ENCODE results near the gene RAMP1. TPM values are rescaled to one million over a fixed set of nuclear protein-coding genes. Genes with fewer than 3 reads are reported as not detected.

RAMP1 gene
- total and polyA plus RNA-seq, 2 of the 4 experiments (the other 2 are of a cell fraction) = 15.8 to 77.1 TPM

- no peak overlapping the region for H2AK9ac ChIP-seq (replicated peaks; ENCODE audit: low read depth, low read length, poor library complexity)
- DNase-seq (no peak), ATAC-seq (ENCODE audit: low read depth) (no peak)
- no TSS peak for BruUV-seq (replicated peaks)
- H2BK120ac ChIP-seq (ENCODE audit: low read depth, low read length) = no peak overlapping the region
- intact Hi-C loops (cut with micrococcal nuclease) = no loop called here
- dilution Hi-C loops (cut with HindIII; ENCODE audit: low sequenced_read_pairs, unreplicated experiment) = no loop called here
- no peaks in the 10 kb centered on the region for H3K79me1 ChIP-seq (ENCODE audit: low read depth in 1 of 2, low read length in 2 of 2)
- in situ Hi-C loops (cut with MboI; ENCODE audit: low sequenced_read_pairs) = no loop called here
- no peaks in the 10 kb centered on the region; the same call in 1 of the 2 replicates for H3K27me3 ChIP-seq (ENCODE audit: control insufficient read depth, insufficient read depth, low read length)
- ChIA-PET POLR2A (ENCODE audit: unreplicated experiment) (no interaction called here), CTCF (no interaction called here)
- no peak overlapping the region for H2BK5ac ChIP-seq (ENCODE audit: low read depth, low read length, poor library complexity, severe bottlenecking)
- H4K5ac ChIP-seq (ENCODE audit: low read depth, low read length) = no peak overlapping the region
- no peaks in the 10 kb centered on the region for H3K9me1 ChIP-seq (ENCODE audit: insufficient read depth, low read length)
- no peak overlapping the region for H2BK15ac ChIP-seq (ENCODE audit: low read depth, low read length)
- no peak overlapping the region for H2AFZ ChIP-seq (replicated peaks; ENCODE audit: low read length, poor library complexity)
- WGBS, 2 experiments (ENCODE audit: extremely low coverage in 2 of 2, insufficient read length in 1 of 2) = 67% methylated on average over 2 of the region's 6 CpGs; no CpG with 5 or more reads in 1 of the 2 experiments
- no peak overlapping the region for H3K4me3 ChIP-seq (ENCODE audit: insufficient read depth, low read depth, low read length)
- H3K23ac ChIP-seq (ENCODE audit: low read depth, low read length) = no peak overlapping the region
- no peak overlapping the region for H2BK20ac ChIP-seq (ENCODE audit: low read depth, low read length)
- no peaks in the 10 kb centered on the region for H3K4me1 ChIP-seq (ENCODE audit: control insufficient read depth, insufficient read depth, low read length)
- no peak overlapping the region for H3K9ac ChIP-seq (ENCODE audit: low read depth, low read length)
- H4K91ac ChIP-seq (ENCODE audit: insufficient read depth, low read depth, low read length) = no peak overlapping the region
- no peak overlapping the region for H3K4me2 ChIP-seq (ENCODE audit: low read depth, low read length)
- H4K8ac ChIP-seq (ENCODE audit: low read depth in 2 of 2, low read length in 2 of 2) = no peak overlapping the region
- no peak overlapping the region for H3K27ac ChIP-seq (ENCODE audit: insufficient read depth, low read length)
- H3K36me3 ChIP-seq (ENCODE audit: control insufficient read depth, insufficient read depth, low read length) = no peaks in the 10 kb centered on the region
- no peak for TF ChIP-seq BHLHE40 (IDR thresholded peaks at IDR 0.05; ENCODE audit: low read depth, low read length)
- TF ChIP-seq, protein P1, sequence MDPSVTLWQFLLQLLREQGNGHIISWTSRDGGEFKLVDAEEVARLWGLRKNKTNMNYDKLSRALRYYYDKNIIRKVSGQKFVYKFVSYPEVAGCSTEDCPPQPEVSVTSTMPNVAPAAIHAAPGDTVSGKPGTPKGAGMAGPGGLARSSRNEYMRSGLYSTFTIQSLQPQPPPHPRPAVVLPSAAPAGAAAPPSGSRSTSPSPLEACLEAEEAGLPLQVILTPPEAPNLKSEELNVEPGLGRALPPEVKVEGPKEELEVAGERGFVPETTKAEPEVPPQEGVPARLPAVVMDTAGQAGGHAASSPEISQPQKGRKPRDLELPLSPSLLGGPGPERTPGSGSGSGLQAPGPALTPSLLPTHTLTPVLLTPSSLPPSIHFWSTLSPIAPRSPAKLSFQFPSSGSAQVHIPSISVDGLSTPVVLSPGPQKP (IDR thresholded peaks at IDR 0.05; ENCODE audit: borderline replicate concordance, low read depth, low read length) = no peak
- no peak for TF ChIP-seq RCOR1 (IDR thresholded peaks at IDR 0.05; ENCODE audit: insufficient replicate concordance, low read length)
- no peak for TF ChIP-seq SMC3 (IDR thresholded peaks at IDR 0.05; ENCODE audit: low read depth, low read length)
- TF ChIP-seq POLR2A (IDR thresholded peaks at IDR 0.05; ENCODE audit: low read depth, low read length) = no peak
- no peak for TF ChIP-seq MAFK (IDR thresholded peaks at IDR 0.05; ENCODE audit: low read depth, low read length)
- TF ChIP-seq NFE2L2 (IDR thresholded peaks at IDR 0.05; ENCODE audit: low read depth, low read length) = no peak
- no peak for TF ChIP-seq MXI1 (IDR thresholded peaks at IDR 0.05; ENCODE audit: borderline replicate concordance, low read depth, low read length)
- TF ChIP-seq RAD21 (IDR thresholded peaks at IDR 0.05; ENCODE audit: low read length) = no peak
- no peak for TF ChIP-seq CEBPB (IDR thresholded peaks at IDR 0.05; ENCODE audit: low read depth, low read length)
- H3K4ac ChIP-seq (ENCODE audit: low read depth, low read length) = no peak overlapping the region
- no peaks in the 10 kb centered on the region for H3K9me3 ChIP-seq (ENCODE audit: control insufficient read depth, insufficient read depth, low read length)
- no peak overlapping the region for H3K56ac ChIP-seq (ENCODE audit: extremely low read depth, insufficient read depth, low read length)
- H4K20me1 ChIP-seq (ENCODE audit: insufficient read depth, low read length) = no peaks in the 10 kb centered on the region
- H2AK5ac ChIP-seq (ENCODE audit: low read depth, low read length) = no peak overlapping the region
- H3K14ac ChIP-seq (replicated peaks; ENCODE audit: low read depth, low read length) = no peak overlapping the region
- no peak overlapping the region for H3K18ac ChIP-seq (ENCODE audit: low read depth, low read length)
Measured at GRCh38 chr2:237824085-237824484, 35.3 kb upstream of the RAMP1 start.
